ENCODE results near the gene DUSP16.
"Not testable (repeated sequence)": the region's sequence is repeated elsewhere in the genome, so short reads cannot be mapped to it uniquely, and the experiment has no call there.

Gene DUSP16, protein sequence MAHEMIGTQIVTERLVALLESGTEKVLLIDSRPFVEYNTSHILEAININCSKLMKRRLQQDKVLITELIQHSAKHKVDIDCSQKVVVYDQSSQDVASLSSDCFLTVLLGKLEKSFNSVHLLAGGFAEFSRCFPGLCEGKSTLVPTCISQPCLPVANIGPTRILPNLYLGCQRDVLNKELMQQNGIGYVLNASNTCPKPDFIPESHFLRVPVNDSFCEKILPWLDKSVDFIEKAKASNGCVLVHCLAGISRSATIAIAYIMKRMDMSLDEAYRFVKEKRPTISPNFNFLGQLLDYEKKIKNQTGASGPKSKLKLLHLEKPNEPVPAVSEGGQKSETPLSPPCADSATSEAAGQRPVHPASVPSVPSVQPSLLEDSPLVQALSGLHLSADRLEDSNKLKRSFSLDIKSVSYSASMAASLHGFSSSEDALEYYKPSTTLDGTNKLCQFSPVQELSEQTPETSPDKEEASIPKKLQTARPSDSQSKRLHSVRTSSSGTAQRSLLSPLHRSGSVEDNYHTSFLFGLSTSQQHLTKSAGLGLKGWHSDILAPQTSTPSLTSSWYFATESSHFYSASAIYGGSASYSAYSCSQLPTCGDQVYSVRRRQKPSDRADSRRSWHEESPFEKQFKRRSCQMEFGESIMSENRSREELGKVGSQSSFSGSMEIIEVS

DNA sequence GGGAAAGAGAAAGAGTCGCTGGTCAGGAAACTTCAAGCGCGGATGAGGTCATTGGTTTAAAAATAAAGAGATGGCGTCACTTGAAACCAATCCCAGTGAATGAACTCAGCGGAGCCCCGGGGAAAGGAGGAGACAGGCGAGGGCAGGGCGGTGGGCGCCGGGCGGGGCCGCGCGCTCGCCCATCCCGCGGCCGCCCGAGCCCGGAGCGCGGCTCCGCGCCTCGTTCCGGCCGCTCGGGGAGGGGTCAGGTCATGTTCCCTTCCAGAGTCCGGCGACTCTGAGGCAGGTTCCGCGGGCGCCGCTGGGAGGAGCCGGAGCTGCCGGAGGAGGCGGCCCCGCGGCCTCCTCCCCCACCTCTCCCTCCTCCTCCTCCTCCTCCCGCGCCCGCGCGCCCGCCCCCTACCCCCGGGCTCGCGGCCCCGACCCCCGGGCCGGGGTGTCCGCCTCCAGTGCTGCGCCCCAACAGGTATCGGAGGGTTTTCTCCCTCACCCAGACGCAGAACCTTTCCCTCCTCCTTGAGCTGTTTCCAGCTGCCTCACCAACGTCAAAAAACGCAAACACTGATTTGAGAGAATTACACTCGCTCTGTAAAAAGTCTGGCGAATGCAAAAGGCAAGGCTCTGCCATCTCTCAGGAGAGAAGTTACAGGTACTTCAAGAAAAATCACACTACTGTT lies at the start of gene DUSP16:
Gene DUSP16 (minus strand): TSS at position 279 of the 677 bp plus-strand sequence. CDS start 41,765 bp downstream, outside the sequence.
- DNase-seq (ENCODE audit: low read depth): peak; percentile 41

DNA sequence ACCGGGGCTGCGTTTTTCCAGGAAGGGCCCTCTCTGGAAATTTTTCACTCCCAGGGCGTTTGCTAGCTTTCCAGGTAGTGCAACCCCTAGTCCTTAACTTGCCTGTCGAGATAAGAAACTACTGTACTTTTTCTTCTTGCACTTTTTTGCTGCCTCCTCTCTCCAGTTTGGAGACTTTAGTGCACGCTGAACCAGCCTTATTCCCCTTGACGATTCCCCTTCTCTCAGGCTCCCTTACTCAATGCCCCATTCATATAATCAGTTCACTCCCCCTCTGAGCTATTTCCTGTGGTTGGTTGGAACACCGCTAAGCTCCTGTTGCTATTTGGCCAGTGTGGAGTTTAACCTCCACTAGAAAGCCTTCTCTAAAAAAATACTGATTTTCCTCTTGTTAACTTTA lies 49.7 kb upstream of the DUSP16 start:
- DNase-seq (ENCODE audit: low read depth): no peak

DNA sequence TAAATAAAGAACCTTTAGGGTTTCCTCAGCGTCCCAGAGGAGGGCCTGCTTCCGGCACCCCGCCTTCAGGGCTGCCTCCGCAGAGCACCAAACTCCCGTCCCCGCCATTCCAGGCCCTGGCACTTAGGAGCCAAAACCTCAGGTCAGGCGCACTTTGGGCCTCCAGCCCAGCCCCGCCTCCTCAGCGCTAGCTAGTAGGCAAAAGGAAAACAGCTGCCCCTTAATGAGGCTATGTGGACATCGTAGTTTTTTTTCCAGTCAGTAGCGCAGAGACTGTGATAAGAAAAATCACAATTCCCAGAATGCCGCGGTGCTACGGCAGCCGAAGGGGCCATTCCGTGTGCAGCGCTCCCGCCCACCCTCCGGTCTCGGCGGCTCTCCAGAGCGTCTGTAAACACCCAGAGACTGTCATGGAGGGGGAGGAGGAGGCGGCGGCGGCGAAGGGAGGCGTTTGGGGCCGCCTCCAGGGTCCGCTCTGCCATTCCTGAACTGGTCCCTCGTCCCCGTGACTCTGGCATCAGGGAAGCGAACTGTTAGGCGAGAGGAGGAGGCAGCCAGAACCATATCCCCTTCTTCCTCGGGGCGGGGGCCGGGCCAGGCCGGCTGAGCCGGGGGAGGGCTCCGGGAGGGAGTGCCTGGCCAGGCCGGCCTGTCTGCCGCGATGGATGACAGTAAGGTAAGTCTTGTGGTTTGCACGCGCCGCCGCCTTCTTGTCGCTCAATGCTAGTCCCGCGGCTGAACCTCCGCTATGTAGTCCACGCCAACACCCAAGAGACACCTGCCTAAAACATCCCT lies 49.0 kb upstream of the DUSP16 start, which contains the start of gene CREBL2:
Gene CREBL2 (plus strand): TSS at position 365 of the 795 bp plus-strand sequence. CDS start 297 bp downstream, at position 662.
- peak; percentile 64 for DNase-seq (ENCODE audit: low read depth)

DNA sequence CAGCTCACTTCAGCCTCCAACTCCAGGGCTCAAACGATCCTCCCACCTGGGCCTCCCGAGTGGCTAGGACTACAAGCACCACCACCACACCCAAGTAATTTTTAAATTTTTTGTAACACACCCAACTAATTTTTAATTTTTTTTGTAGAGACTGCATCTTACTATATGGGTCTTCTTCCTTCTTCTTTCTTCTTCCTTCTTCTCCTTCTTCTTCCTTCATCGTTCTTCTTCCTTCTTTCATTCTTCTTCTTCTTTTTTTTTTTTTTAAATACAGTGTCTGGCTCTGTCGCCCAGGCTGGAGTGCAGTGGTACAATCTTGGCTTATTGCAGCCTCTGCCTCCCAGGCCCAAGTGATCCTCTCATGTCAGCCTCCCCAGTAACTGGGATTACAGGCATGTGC lies 48.0 kb upstream of the DUSP16 start:
- no peak for DNase-seq (ENCODE audit: low read depth)

DNA sequence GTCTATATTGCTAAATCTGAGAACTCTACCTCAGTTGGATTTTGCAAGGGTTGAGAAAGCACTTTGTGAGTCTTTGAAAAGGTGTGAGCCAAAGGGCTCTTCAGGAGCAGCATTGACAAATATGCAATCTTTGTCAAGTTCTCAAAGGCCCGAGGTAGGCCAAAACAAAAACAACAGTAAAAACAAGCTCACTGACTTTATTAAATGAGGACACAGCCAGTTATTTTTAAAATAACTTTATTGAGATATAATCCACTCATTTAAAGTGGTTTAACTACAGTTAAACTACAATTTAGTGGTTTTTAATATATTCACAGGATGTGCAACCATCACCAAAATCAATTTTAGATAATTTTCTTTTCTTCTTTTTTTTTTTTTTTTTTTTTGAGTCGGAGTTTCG lies 47.0 kb upstream of the DUSP16 start:
- DNase-seq (ENCODE audit: low read depth): no peak

DNA sequence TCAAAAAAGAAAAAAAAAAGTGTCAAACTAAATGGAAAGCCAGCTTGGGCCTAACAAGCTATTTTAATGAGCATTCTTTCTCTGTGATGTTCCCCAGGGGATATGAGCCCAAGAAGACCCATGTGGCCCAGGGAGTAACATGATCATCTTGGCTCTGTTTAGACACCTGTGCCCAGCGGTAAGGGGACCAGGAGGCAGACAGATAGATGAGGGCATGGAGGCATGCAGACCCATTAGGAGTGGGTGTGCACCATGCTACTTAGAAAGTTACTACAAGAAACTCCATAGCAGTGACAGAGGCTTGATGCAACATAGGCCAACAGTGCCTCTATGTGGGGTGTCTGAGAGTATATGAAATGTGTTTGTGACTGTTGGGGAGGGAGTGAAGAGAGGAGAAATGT lies 45.9 kb upstream of the DUSP16 start:
- no peak for DNase-seq (ENCODE audit: low read depth)

DNA sequence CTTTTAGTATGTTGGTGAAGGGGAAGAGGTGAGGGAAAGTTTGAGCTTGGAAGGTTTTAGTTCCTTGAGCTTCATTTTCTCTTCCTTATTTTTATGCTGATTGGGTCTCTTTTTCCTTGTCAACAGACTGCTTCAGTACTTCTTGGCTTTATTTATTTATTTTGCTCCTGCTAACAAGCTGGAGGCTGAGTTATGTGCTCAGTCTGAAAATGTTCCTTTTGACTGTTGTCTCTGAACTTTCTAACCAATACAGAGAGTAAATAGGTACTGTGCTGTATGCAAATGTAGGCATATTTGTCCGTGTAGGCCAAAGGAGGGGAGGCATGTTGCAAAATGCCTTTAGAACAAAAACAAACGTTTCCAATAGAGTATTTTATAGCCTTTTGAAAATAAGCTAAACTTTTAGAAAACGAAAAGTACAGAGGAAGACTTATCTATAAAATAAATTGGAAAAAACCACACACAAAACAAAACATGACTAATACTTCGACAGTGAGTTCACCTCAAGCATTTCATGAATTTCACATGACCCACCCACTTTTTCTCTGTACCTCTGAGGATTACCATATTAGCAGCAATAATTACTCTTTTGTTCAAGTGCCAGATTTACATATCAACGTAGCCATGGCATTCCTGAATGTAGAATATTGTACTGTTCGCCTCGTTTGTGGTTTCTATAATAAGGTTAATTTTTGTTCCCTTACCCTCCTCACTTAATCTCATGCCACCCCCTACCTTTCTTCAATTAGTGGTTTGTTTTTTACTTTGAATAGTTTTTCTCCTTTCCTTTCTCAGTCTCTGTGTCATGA lies 44.3 kb upstream of the DUSP16 start:
- DNase-seq (ENCODE audit: low read depth): no peak

DNA sequence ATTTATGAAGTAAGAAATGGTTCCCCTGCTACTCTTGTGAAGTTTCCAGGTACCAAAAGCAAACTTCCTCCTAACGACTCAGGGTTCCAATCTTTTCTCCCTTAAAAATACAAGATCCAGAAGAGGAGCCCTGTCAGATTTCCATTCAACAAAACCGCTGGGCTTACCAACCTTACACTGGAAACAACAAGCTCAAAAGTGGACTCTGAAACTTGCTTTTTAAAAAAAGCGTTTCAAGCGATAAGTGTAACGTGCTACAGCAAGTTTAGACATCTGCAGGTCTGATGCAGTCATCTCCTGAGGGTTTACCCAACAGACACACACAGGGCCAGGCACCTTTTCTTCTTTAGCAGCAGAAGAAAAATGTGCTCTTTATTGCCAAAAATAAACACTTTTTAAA lies 42.1 kb upstream of the DUSP16 start:
- no peak for DNase-seq (ENCODE audit: low read depth)

DNA sequence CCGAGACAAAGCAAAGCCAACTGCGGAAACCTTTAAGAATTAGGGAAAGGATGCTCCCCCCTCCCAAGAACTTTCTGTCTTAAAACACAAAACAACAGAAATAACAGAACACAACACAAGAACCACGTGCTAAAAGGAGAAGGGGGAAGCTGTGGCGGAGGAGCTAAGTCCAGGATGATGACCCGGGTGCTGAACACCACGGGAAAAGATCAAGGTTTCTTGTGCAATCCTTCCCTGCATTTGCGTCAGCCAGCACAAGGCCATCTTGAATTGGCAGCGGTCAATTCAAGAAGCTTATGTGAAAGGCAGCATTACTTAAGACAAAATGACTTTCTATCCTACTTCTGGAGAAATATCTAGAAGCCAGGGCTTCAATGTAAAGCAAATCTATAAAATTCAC lies 38.0 kb upstream of the DUSP16 start:
- DNase-seq (ENCODE audit: low read depth): no peak

DNA sequence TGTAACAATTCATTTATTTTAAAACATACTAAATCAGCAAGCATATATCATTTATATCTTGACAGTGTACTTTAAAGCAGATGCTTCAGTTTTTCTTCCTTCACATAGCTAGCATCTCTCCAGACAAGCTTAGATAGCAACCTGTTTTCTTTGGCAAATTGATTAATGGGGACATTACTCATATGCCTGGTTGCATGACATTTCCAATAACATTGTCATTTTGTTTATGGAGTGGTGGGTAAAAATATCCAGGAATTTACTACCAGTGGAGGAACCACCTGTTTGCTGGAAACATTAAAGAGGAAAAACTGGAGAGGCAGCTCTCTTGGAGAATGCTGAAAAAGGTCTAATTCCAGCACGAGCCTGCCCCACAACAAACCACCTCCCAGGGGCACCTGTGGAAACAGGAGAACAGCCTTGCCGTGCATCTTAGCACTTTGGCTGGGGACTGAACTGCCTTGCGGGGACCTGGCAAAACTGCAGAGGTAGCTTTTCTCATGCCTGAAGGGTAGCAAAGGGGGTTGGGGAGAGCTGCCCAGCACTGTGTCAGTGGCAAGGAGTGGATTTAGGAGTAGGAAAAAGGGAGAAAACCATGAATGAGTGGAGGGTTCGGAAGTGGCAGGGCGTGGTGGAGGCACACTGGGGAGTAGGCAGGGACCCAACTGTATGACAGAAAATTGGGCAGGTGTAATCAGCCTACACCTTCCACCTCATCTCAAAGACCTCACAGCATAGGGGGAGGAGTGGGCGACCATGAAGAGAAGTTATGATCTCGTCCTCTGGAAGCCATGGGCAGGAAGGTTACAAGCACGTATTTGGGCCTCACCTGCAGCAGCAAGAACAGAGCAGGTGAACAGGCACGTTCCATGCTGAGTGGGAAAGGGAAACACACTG lies 37.3 kb upstream of the DUSP16 start:
- DNase-seq (ENCODE audit: low read depth): no peak

DNA sequence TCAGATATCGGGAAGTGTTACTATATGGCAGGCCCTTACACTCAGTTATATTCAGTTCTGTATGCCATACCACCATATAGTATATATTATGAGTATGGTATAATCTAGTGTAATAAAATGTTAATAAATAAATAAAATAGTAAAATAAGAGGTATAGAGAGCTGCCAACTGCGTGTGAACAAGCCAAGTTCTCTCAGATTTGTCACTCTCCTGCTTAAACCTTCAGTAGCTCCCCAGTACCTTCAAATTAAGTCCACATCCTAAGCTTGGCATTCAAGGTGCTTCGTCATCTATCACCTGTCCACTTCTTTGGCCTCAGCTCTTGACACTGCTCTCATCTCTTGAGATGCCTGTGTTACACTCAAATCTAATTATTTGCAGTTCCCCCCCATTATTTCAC lies 36.2 kb upstream of the DUSP16 start:
- no peak for DNase-seq (ENCODE audit: low read depth)

DNA sequence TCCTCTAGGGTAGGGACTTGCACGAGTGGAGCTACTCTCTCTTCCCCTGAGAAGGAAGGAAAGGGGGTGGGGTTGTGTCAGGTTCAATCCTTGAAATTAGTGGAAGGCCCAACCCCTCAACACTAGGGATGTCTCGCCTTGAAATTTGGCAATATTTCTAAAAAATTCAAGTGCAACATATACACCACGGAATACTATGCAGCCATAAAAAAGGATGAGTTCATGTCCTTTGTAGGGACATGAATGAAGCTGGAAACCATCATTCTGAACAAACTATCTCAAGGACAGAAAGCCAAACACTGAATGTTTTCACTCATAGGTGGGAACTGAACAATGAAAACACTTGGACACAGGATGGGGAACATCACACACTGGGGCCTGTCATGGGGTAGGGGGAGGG lies 33.9 kb upstream of the DUSP16 start:
- DNase-seq (ENCODE audit: low read depth): not testable (repeated sequence)

DNA sequence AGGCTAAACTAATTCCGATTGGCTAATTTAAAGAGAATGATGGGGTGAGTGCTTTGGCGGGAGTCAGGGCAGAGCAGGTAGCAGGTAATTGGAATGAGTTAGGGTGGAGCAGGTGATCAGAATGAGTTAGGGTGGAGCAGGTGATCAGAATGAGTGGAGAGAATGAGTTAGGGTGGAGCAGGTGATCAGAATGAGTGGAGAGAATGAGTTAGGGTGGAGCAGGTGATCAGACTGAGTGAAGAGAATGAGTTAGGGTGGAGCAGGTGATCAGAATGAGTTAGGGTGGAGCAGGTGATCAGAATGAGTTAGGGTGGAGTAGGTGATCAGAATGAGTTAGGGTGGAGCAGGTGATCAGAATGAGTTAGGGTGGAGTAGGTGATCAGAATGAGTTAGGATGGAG lies 33.3 kb upstream of the DUSP16 start:
- not testable (repeated sequence) for DNase-seq (ENCODE audit: low read depth)

DNA sequence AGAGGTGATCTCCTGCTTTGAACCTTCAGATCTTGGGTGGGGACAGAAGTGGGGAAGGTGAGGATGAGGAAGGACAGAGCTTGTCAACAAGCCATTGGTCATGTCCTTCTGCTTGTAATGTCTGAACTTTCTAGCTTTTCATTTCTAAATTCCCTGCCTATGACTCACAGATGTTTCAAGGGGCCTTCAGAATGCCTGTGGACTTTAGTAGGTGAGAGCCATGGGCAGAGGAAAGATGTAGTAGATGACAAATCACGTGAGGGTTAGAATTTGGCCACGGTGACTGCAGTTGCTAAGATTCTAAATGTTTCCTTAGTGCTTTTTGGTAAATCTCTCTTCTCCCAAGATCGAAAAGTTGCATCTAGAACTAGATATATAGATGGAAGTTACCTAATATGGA lies 30.3 kb upstream of the DUSP16 start:
- DNase-seq (ENCODE audit: low read depth): no peak

DNA sequence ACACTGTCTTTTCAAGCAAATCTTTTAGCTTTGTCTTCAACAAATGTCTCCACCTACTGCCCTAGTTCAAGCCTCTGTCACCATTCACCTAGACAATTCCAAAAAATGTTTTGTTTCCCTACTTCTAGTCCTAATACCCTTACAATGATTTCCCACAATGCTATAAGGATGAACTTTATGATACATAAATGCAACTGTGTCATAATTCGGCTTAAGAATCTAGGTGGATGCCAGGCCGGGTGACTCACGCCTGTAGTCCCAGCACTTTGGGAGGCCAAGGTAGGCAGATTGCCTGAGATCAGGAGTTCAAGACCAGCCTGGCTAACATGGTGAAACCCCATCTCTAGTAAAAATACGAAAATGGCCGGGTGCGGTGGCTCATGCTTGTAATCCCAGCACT lies 28.3 kb upstream of the DUSP16 start:
- DNase-seq (ENCODE audit: low read depth): no peak

DNA sequence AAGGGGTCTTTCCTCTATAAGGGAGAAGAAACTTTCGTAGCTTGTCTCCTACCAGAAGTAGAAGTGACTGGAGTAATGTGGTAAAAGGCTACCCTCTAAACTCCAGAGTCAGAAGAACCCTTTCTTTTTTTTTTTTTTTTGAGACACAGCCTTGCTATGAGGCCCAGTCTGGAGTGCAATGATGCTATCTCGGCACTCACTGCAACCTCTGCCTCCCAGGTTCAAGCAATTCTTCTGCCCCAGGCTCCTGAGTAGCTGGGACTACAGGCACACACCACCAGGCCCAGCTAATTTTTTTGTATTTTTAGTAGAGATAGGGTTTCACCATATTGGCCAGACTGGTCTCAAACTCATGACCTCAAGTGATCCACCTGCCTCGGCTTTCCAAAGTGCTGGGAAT lies 25.8 kb upstream of the DUSP16 start:
- not testable (repeated sequence) for DNase-seq (ENCODE audit: low read depth)

DNA sequence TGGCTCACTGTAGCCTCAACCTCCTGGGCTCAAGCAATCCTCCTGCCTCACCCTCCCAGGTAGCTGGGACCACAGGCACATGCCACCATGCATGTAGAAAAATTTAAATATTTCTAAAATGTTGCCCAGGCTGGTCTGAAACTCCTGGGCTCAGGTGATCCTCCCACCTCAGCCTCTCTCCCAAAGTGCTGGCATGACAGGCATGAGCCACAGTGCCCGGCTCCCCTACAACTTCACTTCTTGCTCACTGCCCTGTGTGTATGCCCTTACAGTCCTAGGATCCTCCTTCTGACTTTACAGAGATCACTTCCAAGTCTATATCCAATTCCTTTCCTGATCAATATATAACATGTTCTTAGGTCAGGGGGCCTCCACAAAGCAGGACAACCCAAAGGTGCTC lies 25.2 kb upstream of the DUSP16 start:
- no peak for DNase-seq (ENCODE audit: low read depth)

DNA sequence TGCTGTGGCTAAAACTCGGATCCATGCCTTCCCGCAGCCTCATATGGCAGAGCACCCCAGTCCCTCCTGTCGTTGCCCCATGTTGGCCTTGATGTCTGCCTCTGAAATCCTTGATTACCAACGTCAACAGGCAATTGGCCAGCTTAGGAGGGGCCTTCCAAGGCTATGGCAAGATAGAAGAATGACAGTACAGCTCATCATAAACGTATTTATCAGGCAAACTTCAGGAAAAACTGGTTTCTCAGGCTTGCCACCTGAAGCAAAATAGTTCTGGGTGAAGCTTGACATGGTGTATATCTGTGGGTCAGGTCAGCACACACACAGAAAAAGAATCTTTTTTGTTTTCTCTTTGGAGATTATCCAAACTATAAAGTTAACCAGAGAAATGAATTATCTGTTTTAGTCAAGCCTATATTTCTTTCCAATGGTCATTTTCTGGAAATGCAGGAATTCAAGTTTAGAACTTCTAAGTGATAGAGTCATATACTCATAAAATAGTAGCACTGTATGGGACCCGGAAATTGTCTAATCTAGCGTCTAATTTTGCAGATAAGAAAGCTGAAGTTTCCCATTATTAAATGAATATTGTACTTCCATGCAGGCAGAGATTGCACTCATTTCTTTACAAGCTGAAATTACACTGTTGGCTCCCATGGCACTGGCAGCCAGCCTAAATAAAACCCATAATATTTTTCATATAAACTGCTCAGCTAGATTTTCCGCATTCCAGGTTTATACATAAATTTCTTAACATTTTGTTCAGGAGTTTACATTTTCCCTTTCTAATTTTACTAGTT lies 24.4 kb upstream of the DUSP16 start:
- DNase-seq (ENCODE audit: low read depth): no peak

DNA sequence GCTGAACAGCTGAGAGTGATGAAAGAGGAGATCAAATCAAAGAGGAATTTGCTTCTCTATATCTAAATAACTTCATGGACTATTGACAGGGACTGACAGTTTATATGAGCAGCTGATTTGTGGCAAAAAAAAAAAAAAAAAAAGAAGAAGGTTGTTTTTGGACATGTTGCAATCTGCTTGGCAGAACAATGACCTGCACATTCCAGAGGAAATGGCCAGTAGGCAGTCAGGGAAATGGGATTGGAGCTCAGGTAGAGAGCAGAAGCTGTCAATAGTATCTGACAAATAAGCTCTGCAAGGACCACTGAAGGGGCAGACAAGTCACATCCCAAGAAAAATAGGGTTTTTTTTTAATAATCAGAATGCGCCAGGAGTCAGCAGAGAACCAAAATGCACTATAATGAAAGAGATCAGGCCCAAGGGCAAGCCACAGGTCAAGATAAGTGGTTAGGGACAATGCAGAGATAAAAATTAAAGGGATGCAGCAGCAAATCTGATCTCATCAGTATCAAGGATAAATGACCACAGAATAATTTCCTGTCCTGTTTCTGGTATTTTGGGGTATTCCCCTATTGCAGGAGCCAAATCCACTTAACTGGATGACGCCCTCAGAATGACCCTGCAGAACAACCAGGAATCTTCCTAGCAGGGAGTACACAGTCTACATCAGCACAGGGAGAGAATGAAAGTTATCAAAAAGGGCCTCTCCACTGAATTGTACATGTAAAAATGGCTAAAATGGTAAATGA lies 22.6 kb upstream of the DUSP16 start:
- DNase-seq (ENCODE audit: low read depth): no peak

Data from stimulated activated CD8-positive, alpha-beta memory T cell treated with anti-CD3 and anti-CD28 coated beads, Interleukin-15, amount 100 ng/mL, for 1 hour (primary cell).